GM18951 (cell line): Measurements from ENCODE around the gene LRRC37B.

Experiments used
- POLR2A ChIP-seq: IDR thresholded peaks from 4 replicates; pipeline ENCODE4 v1.6.1; 2011; ENCODE audit warnings: mild to moderate bottlenecking; ENCODE audit not compliant: insufficient read length, insufficient read depth; ENCODE audit errors: extremely low read depth
- in situ Hi-C: fragments of 300-500 bp; cut with MboI; formaldehyde crosslinking; loops from one replicate; pipeline ENCODE4 v1.12.0; 2022; ENCODE audit warnings: low sequenced_read_pairs, mixed read lengths, inconsistent platforms; ENCODE audit not compliant: unreplicated experiment

Gene LRRC37B

DNA sequence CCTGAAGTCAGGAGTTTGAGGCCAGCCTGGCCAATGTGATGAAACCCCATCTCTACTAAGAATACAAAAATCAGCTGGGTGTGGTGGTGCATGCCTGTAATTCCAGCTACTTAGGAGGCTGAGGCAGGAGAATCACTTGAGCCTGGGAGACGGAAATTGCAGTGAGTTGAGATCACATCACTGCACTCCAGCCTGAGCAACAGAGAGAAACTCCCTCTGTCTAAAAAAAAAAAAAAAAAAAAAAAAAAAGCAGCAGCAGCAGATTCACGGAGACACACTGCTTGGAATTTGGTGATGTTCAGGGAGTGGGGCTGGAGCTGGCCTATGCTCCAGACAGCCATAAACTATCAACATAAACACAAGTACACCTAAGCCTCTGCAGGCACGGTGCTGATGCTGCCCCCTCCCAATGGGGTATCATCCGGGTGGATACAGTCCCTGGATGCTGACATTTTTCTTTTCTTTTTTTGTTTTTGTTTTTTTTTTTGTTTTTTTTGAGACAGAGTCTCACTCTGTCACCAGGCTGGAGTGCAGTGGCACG lies 95.5 kb downstream of the LRRC37B start:
- no peak for TF ChIP-seq POLR2A
- in situ Hi-C loops = no loop called here
